Transverse colon (tissue), 4 donors: ENCODE measurements around the gene DDHD1. TPM values are rescaled to one million over a fixed set of nuclear protein-coding genes. Genes with fewer than 3 reads are reported as not detected.
"Not testable (repeated sequence)": the region's sequence is repeated elsewhere in the genome, so short reads cannot be mapped to it uniquely, and the experiment has no call there.

Source experiments
- DNase-seq: peaks from one replicate; pipeline ENCODE4 v3.0.0-alpha.2; 2019
- H3K27ac ChIP-seq, 4 donors: fragments of 200-600 bp; sonication (generic); 2 replicates each; pipeline ENCODE4 v1.5.1; 2016 to 2018; ENCODE audit warnings: inconsistent platforms in 4 of 4
- H3K27me3 ChIP-seq: fragments of 200-600 bp; sonication (generic); 2 replicates; pipeline ENCODE4 v1.5.1; 2017; ENCODE audit warnings: inconsistent platforms
- H3K36me3 ChIP-seq, 4 donors: fragments of 200-600 bp; sonication (generic); 2 replicates each; pipeline ENCODE4 v1.5.1; 2017 to 2019; ENCODE audit warnings: inconsistent platforms in 4 of 4
- H3K4me1 ChIP-seq, 4 donors: fragments of 200-600 bp; sonication (generic); 2 replicates each; pipeline ENCODE4 v1.5.1; 2017 to 2020; ENCODE audit warnings: inconsistent platforms in 4 of 4
- H3K4me3 ChIP-seq, 4 donors: fragments of 200-600 bp; sonication (generic); 1 replicate in 1 of 4; 2 replicates in 3 of 4; pipeline versions ENCODE4 v1.5.1 to v1.6.1; 2017 to 2019; ENCODE audit warnings: inconsistent platforms in 4 of 4
- H3K9me3 ChIP-seq, 2 donors: fragments of 200-600 bp; sonication (generic); 2 replicates each; pipeline ENCODE4 v1.5.1; 2017 to 2019; ENCODE audit warnings: inconsistent platforms in 2 of 2
- EP300 ChIP-seq: sonication (generic); formaldehyde crosslinking; IDR thresholded peaks from one replicate; pipeline ENCODE4 v1.6.1; 2017; ENCODE audit warnings: antibody characterized with exemption, low read depth
- POLR2A ChIP-seq: fragments of 450-650 bp; IDR thresholded peaks from one replicate; pipeline ENCODE4 v1.6.1; 2016; ENCODE audit warnings: antibody characterized with exemption, mild to moderate bottlenecking, moderate library complexity
- POLR2AphosphoS5 ChIP-seq, 3 donors: sonication (generic); formaldehyde crosslinking; IDR thresholded peaks; one replicate each; pipeline ENCODE4 v1.6.1; 2016; ENCODE audit warnings: antibody characterized with exemption in 3 of 3
- WGBS, 2 donors: methylation state at CpG; one replicate each; pipeline ENCODE4 v1.1.5; 2018; ENCODE audit warnings: low coverage in 1 of 2; 5-methylcytosine and 5-hydroxymethylcytosine counted together
- in situ Hi-C, 4 donors: fragments of 200-750 bp; cut with MboI; loops; one replicate each; pipeline versions ENCODE4 v1.15.0 to v1.15.1; 2017; ENCODE audit warnings: low sequenced_read_pairs in 3 of 4, low pct_ligation_motif_present in 1 of 4, low pct_unique_long_range_greater_than_20kb in 1 of 4
- intact Hi-C: fragments of 100-400 bp; cut with DNase I; formaldehyde crosslinking; loops from one replicate; pipeline ENCODE4 v1.15.1; 2023; ENCODE audit warnings: low total_unique reads
- total RNA-seq, 4 donors: library from RNA; depleted of rRNA; stranded (reverse); fragments of >200 nt; gene quantifications; one replicate each; pipeline ENCODE4 v1.1.0, GENCODE V29; 2016
- TF ChIP-seq, protein P1 (sequence below), 5 experiments: fragments of 200-600 bp in 3 of 5; fragments of 450-650 bp in 2 of 5; sonication (generic) in 3 of 5; IDR thresholded peaks; 1 replicate in 2 of 5; 2 replicates in 3 of 5; pipeline ENCODE4 v1.5.1; 2016 to 2017; ENCODE audit warnings: antibody characterized with exemption in 5 of 5, inconsistent platforms in 3 of 5, mild to moderate bottlenecking in 2 of 5, moderate library complexity in 1 of 5

DDHD1 gene
- total RNA-seq, 4 donors from 2014 or later = 6.4 to 20.5 (median 13.7) TPM

DNA sequence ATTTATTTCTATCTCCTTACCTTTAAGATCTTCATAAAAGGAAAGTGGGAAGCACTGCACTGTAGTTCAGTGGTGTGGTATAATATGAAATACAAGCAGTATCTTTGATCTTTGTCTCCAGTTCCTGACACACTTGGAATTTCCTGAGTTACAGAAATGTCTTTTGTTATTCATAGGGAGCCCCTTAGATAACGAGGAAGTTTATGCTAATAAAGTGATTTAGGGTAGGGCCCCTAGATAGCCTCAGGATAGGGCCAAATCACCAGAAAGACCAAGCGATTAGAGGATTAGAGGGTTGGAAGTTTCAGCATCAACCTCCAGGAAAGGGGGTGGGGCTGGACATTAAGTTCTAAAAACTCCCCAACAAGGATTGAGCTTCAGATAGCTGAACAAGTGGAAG, 29.9 kb upstream of the DDHD1 start:
- no peak overlapping the region for H3K27ac ChIP-seq
- intact Hi-C loops = no loop called here
- no peaks in the 10 kb centered on the region for H3K36me3 ChIP-seq
- no peak for TF ChIP-seq EP300
- no peak for TF ChIP-seq POLR2A
- no peak for TF ChIP-seq POLR2AphosphoS5 (IDR thresholded peaks at IDR 0.05)
- TF ChIP-seq, protein P1, sequence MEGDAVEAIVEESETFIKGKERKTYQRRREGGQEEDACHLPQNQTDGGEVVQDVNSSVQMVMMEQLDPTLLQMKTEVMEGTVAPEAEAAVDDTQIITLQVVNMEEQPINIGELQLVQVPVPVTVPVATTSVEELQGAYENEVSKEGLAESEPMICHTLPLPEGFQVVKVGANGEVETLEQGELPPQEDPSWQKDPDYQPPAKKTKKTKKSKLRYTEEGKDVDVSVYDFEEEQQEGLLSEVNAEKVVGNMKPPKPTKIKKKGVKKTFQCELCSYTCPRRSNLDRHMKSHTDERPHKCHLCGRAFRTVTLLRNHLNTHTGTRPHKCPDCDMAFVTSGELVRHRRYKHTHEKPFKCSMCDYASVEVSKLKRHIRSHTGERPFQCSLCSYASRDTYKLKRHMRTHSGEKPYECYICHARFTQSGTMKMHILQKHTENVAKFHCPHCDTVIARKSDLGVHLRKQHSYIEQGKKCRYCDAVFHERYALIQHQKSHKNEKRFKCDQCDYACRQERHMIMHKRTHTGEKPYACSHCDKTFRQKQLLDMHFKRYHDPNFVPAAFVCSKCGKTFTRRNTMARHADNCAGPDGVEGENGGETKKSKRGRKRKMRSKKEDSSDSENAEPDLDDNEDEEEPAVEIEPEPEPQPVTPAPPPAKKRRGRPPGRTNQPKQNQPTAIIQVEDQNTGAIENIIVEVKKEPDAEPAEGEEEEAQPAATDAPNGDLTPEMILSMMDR (IDR thresholded peaks at IDR 0.05) = no peak
- in situ Hi-C loops = no loop called here
- no peaks in the 10 kb centered on the region for H3K9me3 ChIP-seq
- DNase-seq = no peak
- H3K4me1 ChIP-seq = no peaks in the 10 kb centered on the region
- H3K4me3 ChIP-seq = no peak overlapping the region
- no peaks in the 10 kb centered on the region for H3K27me3 ChIP-seq
- 60 to 80% methylated on average over 2 of the region's 2 CpGs for WGBS, 2 donors

DNA sequence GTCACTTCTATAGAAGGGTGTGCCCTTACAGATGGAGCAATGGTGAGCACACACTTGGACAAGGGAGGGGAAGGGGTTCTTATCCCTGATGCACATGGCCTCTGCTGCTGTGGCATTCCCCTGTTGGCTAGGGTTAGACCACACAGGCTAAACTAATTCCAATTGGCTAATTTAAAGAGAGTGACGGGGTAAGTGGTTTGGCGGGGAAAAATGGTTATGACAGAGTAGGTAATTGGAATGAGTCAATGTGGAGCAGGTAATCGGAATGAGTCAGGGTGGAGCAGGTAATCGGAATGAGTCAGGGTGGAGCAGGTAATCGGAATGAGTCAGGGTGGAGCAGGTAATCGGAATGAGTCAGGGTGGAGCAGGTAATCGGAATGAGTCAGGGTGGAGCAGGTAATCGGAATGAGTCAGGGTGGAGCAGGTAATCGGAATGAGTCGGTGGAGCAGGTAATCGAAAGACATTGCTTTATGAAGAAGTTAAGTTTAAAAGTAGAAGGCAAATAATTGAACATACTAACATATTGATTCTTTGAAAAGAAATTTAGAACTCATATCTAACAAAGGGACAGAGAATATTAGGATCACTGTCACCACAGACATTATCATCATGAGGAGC, 28.4 kb upstream of the DDHD1 start:
- H3K36me3 ChIP-seq, intact Hi-C loops, DNase-seq, H3K9me3 ChIP-seq, H3K27ac ChIP-seq, H3K4me1 ChIP-seq, H3K4me3 ChIP-seq, H3K27me3 ChIP-seq, in situ Hi-C loops: not testable (repeated sequence)
- WGBS, 2 donors = 79 to 85% methylated on average over 11 of the region's 11 CpGs

- intact Hi-C loops = no loop called here
- DNase-seq = peak; percentile 8
- no peaks in the 10 kb centered on the region for H3K27me3 ChIP-seq
- TF ChIP-seq EP300 = no peak
- no peak for TF ChIP-seq POLR2AphosphoS5 (IDR thresholded peaks at IDR 0.05)
- TF ChIP-seq, protein P1 (IDR thresholded peaks at IDR 0.05) = no peak
- TF ChIP-seq POLR2A = no peak
- WGBS, 2 donors = 75 to 76% methylated on average over 10 to 13 of the region's 13 CpGs
- H3K4me3 ChIP-seq = no peak overlapping the region
- no peaks in the 10 kb centered on the region for H3K4me1 ChIP-seq
- H3K9me3 ChIP-seq = no peaks in the 10 kb centered on the region
- no peaks in the 10 kb centered on the region for H3K36me3 ChIP-seq
- H3K27ac ChIP-seq = no peak overlapping the region
- in situ Hi-C loops = no loop called here
Observed at GRCh38 chr14:53180272-53181221, 27.4 kb upstream of the DDHD1 start.

DNA sequence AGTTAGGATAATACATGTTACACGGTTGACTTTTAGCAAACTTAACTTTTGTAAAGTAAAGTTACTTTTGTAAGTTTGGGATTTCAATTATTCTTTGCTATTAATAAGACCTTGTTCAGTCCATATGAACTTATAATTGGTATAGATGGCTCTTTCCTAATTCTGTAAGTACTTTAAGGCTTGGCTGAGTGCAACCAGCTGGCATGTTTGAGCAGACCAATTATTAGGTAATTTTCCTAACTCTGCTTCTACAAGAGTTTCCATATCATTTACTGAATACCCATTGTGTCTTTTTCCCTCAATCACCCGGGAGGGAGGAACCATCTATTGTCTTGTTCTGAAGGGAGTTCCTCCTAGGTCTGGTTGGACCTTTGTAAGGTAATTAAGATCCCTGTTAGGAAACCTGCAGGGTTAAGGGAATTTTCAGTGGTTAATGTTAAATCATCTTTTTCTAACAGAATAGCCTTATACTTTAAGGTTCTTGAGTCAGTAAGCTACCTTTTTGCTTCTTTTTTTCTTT, 26.4 kb upstream of the DDHD1 start:
- intact Hi-C loops = not testable (repeated sequence)
- 58 to 65% methylated on average over 2 of the region's 2 CpGs for WGBS, 2 donors

GRCh38 chr14:53175375-53175774, 22.3 kb upstream of the DDHD1 start:
- WGBS, 2 donors = 74 to 92% methylated on average over 4 of the region's 4 CpGs
- Histone ChIP-seq H3K4me3 (no peak overlapping the region), H3K27me3 (no peaks in the 10 kb centered on the region), H3K4me1 (no peaks in the 10 kb centered on the region), H3K27ac (no peak overlapping the region), H3K9me3 (no peaks in the 10 kb centered on the region), H3K36me3 (no peaks in the 10 kb centered on the region)
- in situ Hi-C loops (no loop called here), intact Hi-C loops (no loop called here)
- no peak for TF ChIP-seq POLR2AphosphoS5 (IDR thresholded peaks at IDR 0.05)
- no peak for TF ChIP-seq POLR2A
- no peak for TF ChIP-seq EP300
- TF ChIP-seq, protein P1 (IDR thresholded peaks at IDR 0.05) = no peak
- no peak for DNase-seq

More for the DNA sequence above, 26.4 kb upstream of the DDHD1 start:
- H3K4me1 ChIP-seq, H3K9me3 ChIP-seq, in situ Hi-C loops, DNase-seq, H3K27me3 ChIP-seq, H3K4me3 ChIP-seq, H3K36me3 ChIP-seq, H3K27ac ChIP-seq: not testable (repeated sequence)
